K562 (cell line): ENCODE data around the gene SYT17. TPM values are rescaled to one million over a fixed set of nuclear protein-coding genes. Genes with fewer than 3 reads are reported as not detected.

ENCODE experiments used
- CBFA2T3 ChIP-seq: fragments of 450-650 bp; IDR thresholded peaks from 2 replicates; pipeline ENCODE4 v1.6.1; 2017
- MTA1 ChIP-seq: fragments of 450-650 bp; IDR thresholded peaks from 2 replicates; pipeline ENCODE4 v1.6.1; 2017; ENCODE audit warnings: borderline replicate concordance
- RFX7 ChIP-seq: fragments of 250-450 bp; sonication (Bioruptor Pico); IDR thresholded peaks from 2 replicates; pipeline ENCODE4 v1.5.1; 2021; ENCODE audit warnings: mild to moderate bottlenecking
- SPI1 ChIP-seq: IDR thresholded peaks from 2 replicates; pipeline ENCODE4 v1.6.1; 2011; ENCODE audit warnings: low read depth, low read length, control low read depth, borderline replicate concordance
- polyA plus RNA-seq, 8 experiments: library from polyadenylated mRNA; depleted of rRNA in 4 of 8; stranded (reverse) in 5 of 8; unstranded in 3 of 8; fragments of >200 nt; fragmentation: Nextera tagmentation in 2 of 8; fragmentation: Illumina TruSeq in 1 of 8; extraction: Ambion mirVana in 2 of 8; extraction: Trizol in 1 of 8; gene quantifications; 2 replicates each; pipeline versions ENCODE4 v1.2.1 to v1.2.3, GENCODE V29; 2011 to 2014; ENCODE audit warnings: inconsistent platforms in 1 of 8, missing spikeins in 1 of 8
- total RNA-seq, 7 experiments: library from RNA; depleted of rRNA in 6 of 7; stranded (reverse); fragments of >200 nt in 6 of 7; fragmentation: Illumina TruSeq in 2 of 7; extraction: Trizol in 2 of 7; gene quantifications; 2 replicates each; pipeline versions ENCODE4 v1.2.1 to v1.2.3, GENCODE V29; 2011 to 2021; ENCODE audit warnings: low replicate concordance in 1 of 7
- TF ChIP-seq, protein P1 (sequence below): IDR thresholded peaks from 3 replicates; pipeline ENCODE4 v1.6.1; 2011; ENCODE audit warnings: borderline replicate concordance, mild to moderate bottlenecking, moderate library complexity; ENCODE audit not compliant: insufficient read length; ENCODE audit errors: extremely low read depth
- TF ChIP-seq, protein P2 (sequence below), 2 experiments: fragments of 450-650 bp; IDR thresholded peaks; 2 replicates each; pipeline ENCODE4 v1.6.1; 2016
- TF ChIP-seq, protein P3 (sequence below): fragments of 450-650 bp; IDR thresholded peaks from 2 replicates; pipeline ENCODE4 v1.6.1; 2016; ENCODE audit warnings: mild to moderate bottlenecking, moderate library complexity
- TF ChIP-seq, protein P4 (sequence below), 2 experiments: fragments of 450-650 bp in 1 of 2; sonication (generic) in 1 of 2; formaldehyde crosslinking in 1 of 2; IDR thresholded peaks in 1 of 2; conservative IDR thresholded peaks in 1 of 2; 2 replicates each; pipeline versions ENCODE4 v1.6.1 to v1.8.1; 2016 to 2023; ENCODE audit warnings: mild to moderate bottlenecking in 2 of 2, moderate library complexity in 2 of 2, inconsistent platforms in 1 of 2, missing genetic modification reagents in 1 of 2

The SYT17 gene
- total and polyA plus RNA-seq, 9 of the 15 experiments (the other 6 are each of a cell fraction or from before 2014, with no cell fraction given) = not detected

DNA sequence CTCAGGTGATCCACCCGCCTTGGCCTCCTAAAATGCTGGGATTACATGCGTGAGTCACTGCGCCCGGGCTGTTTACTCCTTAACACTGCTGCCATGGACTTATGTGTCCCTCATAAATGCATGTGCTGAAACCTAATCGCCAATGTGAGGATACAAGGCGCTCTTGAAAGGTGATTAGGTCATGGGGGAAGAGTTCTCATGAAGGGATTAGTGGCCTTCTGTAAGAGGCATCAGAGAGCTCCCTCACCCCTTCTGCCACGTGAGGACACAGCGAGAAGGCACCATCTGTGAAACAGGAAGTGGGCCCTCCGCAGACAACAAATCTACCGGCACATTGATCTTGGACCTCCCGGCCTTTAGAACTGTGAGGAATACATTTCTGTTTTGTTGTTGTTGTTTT lies 35.1 kb upstream of the SYT17 start (continued):
- TF ChIP-seq, protein P1, sequence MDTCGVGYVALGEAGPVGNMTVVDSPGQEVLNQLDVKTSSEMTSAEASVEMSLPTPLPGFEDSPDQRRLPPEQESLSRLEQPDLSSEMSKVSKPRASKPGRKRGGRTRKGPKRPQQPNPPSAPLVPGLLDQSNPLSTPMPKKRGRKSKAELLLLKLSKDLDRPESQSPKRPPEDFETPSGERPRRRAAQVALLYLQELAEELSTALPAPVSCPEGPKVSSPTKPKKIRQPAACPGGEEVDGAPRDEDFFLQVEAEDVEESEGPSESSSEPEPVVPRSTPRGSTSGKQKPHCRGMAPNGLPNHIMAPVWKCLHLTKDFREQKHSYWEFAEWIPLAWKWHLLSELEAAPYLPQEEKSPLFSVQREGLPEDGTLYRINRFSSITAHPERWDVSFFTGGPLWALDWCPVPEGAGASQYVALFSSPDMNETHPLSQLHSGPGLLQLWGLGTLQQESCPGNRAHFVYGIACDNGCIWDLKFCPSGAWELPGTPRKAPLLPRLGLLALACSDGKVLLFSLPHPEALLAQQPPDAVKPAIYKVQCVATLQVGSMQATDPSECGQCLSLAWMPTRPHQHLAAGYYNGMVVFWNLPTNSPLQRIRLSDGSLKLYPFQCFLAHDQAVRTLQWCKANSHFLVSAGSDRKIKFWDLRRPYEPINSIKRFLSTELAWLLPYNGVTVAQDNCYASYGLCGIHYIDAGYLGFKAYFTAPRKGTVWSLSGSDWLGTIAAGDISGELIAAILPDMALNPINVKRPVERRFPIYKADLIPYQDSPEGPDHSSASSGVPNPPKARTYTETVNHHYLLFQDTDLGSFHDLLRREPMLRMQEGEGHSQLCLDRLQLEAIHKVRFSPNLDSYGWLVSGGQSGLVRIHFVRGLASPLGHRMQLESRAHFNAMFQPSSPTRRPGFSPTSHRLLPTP = no peak
- TF ChIP-seq MTA1 (no peak), RFX7 (CRISPR knock-in tag) (no peak), SPI1 (peak; percentile 68), CBFA2T3 (no peak)
- TF ChIP-seq, protein P2, sequence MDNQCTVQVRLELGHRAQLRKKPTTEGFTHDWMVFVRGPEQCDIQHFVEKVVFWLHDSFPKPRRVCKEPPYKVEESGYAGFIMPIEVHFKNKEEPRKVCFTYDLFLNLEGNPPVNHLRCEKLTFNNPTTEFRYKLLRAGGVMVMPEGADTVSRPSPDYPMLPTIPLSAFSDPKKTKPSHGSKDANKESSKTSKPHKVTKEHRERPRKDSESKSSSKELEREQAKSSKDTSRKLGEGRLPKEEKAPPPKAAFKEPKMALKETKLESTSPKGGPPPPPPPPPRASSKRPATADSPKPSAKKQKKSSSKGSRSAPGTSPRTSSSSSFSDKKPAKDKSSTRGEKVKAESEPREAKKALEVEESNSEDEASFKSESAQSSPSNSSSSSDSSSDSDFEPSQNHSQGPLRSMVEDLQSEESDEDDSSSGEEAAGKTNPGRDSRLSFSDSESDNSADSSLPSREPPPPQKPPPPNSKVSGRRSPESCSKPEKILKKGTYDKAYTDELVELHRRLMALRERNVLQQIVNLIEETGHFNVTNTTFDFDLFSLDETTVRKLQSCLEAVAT (IDR thresholded peaks at IDR 0.05) = no peak
- TF ChIP-seq, protein P3, sequence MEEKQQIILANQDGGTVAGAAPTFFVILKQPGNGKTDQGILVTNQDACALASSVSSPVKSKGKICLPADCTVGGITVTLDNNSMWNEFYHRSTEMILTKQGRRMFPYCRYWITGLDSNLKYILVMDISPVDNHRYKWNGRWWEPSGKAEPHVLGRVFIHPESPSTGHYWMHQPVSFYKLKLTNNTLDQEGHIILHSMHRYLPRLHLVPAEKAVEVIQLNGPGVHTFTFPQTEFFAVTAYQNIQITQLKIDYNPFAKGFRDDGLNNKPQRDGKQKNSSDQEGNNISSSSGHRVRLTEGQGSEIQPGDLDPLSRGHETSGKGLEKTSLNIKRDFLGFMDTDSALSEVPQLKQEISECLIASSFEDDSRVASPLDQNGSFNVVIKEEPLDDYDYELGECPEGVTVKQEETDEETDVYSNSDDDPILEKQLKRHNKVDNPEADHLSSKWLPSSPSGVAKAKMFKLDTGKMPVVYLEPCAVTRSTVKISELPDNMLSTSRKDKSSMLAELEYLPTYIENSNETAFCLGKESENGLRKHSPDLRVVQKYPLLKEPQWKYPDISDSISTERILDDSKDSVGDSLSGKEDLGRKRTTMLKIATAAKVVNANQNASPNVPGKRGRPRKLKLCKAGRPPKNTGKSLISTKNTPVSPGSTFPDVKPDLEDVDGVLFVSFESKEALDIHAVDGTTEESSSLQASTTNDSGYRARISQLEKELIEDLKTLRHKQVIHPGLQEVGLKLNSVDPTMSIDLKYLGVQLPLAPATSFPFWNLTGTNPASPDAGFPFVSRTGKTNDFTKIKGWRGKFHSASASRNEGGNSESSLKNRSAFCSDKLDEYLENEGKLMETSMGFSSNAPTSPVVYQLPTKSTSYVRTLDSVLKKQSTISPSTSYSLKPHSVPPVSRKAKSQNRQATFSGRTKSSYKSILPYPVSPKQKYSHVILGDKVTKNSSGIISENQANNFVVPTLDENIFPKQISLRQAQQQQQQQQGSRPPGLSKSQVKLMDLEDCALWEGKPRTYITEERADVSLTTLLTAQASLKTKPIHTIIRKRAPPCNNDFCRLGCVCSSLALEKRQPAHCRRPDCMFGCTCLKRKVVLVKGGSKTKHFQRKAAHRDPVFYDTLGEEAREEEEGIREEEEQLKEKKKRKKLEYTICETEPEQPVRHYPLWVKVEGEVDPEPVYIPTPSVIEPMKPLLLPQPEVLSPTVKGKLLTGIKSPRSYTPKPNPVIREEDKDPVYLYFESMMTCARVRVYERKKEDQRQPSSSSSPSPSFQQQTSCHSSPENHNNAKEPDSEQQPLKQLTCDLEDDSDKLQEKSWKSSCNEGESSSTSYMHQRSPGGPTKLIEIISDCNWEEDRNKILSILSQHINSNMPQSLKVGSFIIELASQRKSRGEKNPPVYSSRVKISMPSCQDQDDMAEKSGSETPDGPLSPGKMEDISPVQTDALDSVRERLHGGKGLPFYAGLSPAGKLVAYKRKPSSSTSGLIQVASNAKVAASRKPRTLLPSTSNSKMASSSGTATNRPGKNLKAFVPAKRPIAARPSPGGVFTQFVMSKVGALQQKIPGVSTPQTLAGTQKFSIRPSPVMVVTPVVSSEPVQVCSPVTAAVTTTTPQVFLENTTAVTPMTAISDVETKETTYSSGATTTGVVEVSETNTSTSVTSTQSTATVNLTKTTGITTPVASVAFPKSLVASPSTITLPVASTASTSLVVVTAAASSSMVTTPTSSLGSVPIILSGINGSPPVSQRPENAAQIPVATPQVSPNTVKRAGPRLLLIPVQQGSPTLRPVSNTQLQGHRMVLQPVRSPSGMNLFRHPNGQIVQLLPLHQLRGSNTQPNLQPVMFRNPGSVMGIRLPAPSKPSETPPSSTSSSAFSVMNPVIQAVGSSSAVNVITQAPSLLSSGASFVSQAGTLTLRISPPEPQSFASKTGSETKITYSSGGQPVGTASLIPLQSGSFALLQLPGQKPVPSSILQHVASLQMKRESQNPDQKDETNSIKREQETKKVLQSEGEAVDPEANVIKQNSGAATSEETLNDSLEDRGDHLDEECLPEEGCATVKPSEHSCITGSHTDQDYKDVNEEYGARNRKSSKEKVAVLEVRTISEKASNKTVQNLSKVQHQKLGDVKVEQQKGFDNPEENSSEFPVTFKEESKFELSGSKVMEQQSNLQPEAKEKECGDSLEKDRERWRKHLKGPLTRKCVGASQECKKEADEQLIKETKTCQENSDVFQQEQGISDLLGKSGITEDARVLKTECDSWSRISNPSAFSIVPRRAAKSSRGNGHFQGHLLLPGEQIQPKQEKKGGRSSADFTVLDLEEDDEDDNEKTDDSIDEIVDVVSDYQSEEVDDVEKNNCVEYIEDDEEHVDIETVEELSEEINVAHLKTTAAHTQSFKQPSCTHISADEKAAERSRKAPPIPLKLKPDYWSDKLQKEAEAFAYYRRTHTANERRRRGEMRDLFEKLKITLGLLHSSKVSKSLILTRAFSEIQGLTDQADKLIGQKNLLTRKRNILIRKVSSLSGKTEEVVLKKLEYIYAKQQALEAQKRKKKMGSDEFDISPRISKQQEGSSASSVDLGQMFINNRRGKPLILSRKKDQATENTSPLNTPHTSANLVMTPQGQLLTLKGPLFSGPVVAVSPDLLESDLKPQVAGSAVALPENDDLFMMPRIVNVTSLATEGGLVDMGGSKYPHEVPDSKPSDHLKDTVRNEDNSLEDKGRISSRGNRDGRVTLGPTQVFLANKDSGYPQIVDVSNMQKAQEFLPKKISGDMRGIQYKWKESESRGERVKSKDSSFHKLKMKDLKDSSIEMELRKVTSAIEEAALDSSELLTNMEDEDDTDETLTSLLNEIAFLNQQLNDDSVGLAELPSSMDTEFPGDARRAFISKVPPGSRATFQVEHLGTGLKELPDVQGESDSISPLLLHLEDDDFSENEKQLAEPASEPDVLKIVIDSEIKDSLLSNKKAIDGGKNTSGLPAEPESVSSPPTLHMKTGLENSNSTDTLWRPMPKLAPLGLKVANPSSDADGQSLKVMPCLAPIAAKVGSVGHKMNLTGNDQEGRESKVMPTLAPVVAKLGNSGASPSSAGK = 0 out of 2 replicates have a peak, but pooled peaks have one; percentile 7
- TF ChIP-seq, protein P4, sequence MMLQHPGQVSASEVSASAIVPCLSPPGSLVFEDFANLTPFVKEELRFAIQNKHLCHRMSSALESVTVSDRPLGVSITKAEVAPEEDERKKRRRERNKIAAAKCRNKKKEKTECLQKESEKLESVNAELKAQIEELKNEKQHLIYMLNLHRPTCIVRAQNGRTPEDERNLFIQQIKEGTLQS (IDR thresholded peaks at IDR 0.05) = peak; percentile 7; the same call in 1 of the 2 replicates
- TF ChIP-seq, protein P4 (CRISPR knock-in tag; conservative IDR thresholded peaks at IDR 0.05) = no peak
